Measurements from ENCODE around the gene CORO2A. TPM values are rescaled to one million over a fixed set of nuclear protein-coding genes. Genes with fewer than 3 reads are reported as not detected.
"Not testable (repeated sequence)": the region's sequence is repeated elsewhere in the genome, so short reads cannot be mapped to it uniquely, and the experiment has no call there.

Gene CORO2A
- total RNA-seq, 1 donor from 2014 or later = 1.7 TPM

GRCh38 chr9:98104445-98104881, 88.0 kb downstream of the CORO2A start:
- DNase-seq = no peak

GRCh38 chr9:98101868-98102273, 90.6 kb downstream of the CORO2A start:
- no peak for DNase-seq

- DNase-seq = no peak
Measured at GRCh38 chr9:98101416-98101815, 91.0 kb downstream of the CORO2A start.

- DNase-seq = no peak
Measured at GRCh38 chr9:98100456-98100855, 92.0 kb downstream of the CORO2A start.

- DNase-seq = no peak
Measured at GRCh38 chr9:98099898-98100297, 92.5 kb downstream of the CORO2A start.

GRCh38 chr9:98099346-98099745, 93.1 kb downstream of the CORO2A start:
- DNase-seq = no peak

GRCh38 chr9:98097836-98098235, 94.6 kb downstream of the CORO2A start:
- DNase-seq = no peak

- no peak for DNase-seq
Measured at GRCh38 chr9:98096091-98096490, 96.3 kb downstream of the CORO2A start.

- DNase-seq = no peak
Measured at GRCh38 chr9:98095401-98095800, 97.0 kb downstream of the CORO2A start.

GRCh38 chr9:98094851-98095250, 97.6 kb downstream of the CORO2A start:
- DNase-seq = no peak

- DNase-seq = no peak
Measured at GRCh38 chr9:98094316-98094715, 98.1 kb downstream of the CORO2A start.

GRCh38 chr9:98092613-98092931, 99.9 kb downstream of the CORO2A start:
- DNase-seq = no peak

GRCh38 chr9:98091735-98092612, 100.5 kb downstream of the CORO2A start:
- no peak for DNase-seq

GRCh38 chr9:98090674-98091073, 101.8 kb downstream of the CORO2A start:
- not testable (repeated sequence) for DNase-seq

- DNase-seq = peak; percentile 80
Measured at GRCh38 chr9:98087420-98088354, 104.8 kb downstream of the CORO2A start.

- no peak for DNase-seq
Measured at GRCh38 chr9:98086461-98086860, 106.0 kb downstream of the CORO2A start.

- no peak for DNase-seq
Measured at GRCh38 chr9:98085944-98086343, 106.5 kb downstream of the CORO2A start.

GRCh38 chr9:98085058-98085457, 107.4 kb downstream of the CORO2A start:
- DNase-seq = no peak

- no peak for DNase-seq
Measured at GRCh38 chr9:98084396-98084795, 108.0 kb downstream of the CORO2A start.

GRCh38 chr9:98083566-98084183, 108.8 kb downstream of the CORO2A start:
- DNase-seq = no peak

- no peak for DNase-seq
Measured at GRCh38 chr9:98083061-98083501, 109.4 kb downstream of the CORO2A start.

- peak; percentile 68 for DNase-seq
Measured at GRCh38 chr9:98081477-98082219, 110.8 kb downstream of the CORO2A start.
